Thymus (tissue), 11 donors: ENCODE measurements around the gene LIN37. TPM values are rescaled to one million over a fixed set of nuclear protein-coding genes. Genes with fewer than 3 reads are reported as not detected.
"Not testable (repeated sequence)": the region's sequence is repeated elsewhere in the genome, so short reads cannot be mapped to it uniquely, and the experiment has no call there.

Source experiments
- DNase-seq, 9 donors: peaks; one replicate each; pipeline ENCODE4 v3.0.0-alpha.2; 2013; ENCODE audit warnings: low spot score in 9 of 9, low read depth in 6 of 9, missing footprints in 1 of 9
- H3K27ac ChIP-seq, 2 donors: one replicate each; pipeline ENCODE4 v1.5.1; 2013; ENCODE audit warnings: control low read depth in 1 of 2, low read depth in 1 of 2, low read length in 1 of 2, mild to moderate bottlenecking in 1 of 2, moderate library complexity in 1 of 2
- H3K27me3 ChIP-seq, 2 donors: one replicate each; pipeline ENCODE4 v1.5.1; 2013; ENCODE audit warnings: low read length in 1 of 2; ENCODE audit not compliant: control insufficient read depth in 2 of 2, insufficient read depth in 1 of 2
- H3K36me3 ChIP-seq, 2 donors: one replicate each; pipeline ENCODE4 v1.5.1; 2013; ENCODE audit warnings: low read length in 1 of 2, mild to moderate bottlenecking in 1 of 2, moderate library complexity in 1 of 2; ENCODE audit not compliant: control insufficient read depth in 2 of 2, insufficient read depth in 2 of 2
- H3K4me1 ChIP-seq, 2 donors: one replicate each; pipeline ENCODE4 v1.5.1; 2013; ENCODE audit warnings: low read length in 2 of 2; ENCODE audit not compliant: control insufficient read depth in 2 of 2, insufficient read depth in 2 of 2
- H3K4me3 ChIP-seq, 2 donors: one replicate each; pipeline ENCODE4 v1.5.1; 2013; ENCODE audit warnings: low read length in 2 of 2, control low read depth in 1 of 2, mild to moderate bottlenecking in 1 of 2
- H3K9me3 ChIP-seq, 2 donors: one replicate each; pipeline ENCODE4 v1.5.1; 2013; ENCODE audit warnings: low read length in 1 of 2, mild to moderate bottlenecking in 1 of 2; ENCODE audit not compliant: control insufficient read depth in 2 of 2, insufficient read depth in 1 of 2
- WGBS: extraction: QIAGEN DNeasy Blood & Tissue Kit; methylation state at CpG from one replicate; pipeline ENCODE4 v1.1.7; 2013; 5-methylcytosine and 5-hydroxymethylcytosine counted together
- polyA plus RNA-seq: library from polyadenylated mRNA; stranded (reverse); fragments of 200-250 nt; gene quantifications from one replicate; pipeline ENCODE4 v1.2.3, GENCODE V29; 2013
- total RNA-seq: library from RNA; stranded (reverse); fragments of 120-200 nt; gene quantifications from one replicate; pipeline ENCODE4 v1.2.4, GENCODE V29; 2013
- donor health status: healthy.

The LIN37 gene
- total and polyA plus RNA-seq, 2 donors, result 7.6 to 24.2 TPM

DNA sequence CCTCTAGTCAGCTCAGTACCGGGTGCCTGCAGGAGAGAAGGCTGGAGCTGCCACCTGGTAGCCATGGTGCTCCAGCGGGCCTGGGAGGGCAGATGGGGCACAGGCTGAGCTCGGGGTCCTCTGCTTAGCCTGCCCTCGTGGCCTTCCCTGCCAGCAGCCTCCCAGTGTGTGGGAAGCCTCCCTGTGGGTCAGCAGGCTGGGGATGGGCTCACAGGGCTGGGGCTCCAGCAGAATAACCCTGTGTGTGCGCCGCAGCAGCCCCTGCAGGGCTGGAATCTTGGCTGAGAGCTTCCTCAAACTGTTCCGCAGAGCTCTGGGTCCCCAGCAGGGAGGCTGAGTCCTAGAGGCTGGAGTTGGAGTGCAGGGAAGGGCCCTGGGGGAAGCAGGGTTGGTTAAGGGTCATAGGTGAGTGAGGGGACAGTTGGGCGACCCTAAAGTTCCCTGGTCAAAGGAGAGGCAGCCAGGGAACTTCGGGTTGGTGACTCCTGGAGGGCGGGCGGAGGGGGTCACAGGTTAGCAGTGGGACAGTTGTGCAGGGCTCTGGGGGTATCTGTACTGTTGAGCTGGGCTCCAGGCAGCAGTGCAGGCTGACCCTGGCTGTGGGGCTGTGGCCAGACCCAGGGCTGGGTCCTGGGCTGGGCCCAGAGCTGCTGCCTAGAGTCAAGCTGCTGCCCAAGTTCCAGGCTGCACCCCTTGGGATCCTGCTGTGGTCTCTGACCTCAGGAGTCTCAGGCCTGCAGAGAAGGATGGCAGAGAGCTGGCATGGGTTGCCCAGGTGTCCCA lies 41.0 kb downstream of the LIN37 start:
- DNase-seq, result no peak
- 94% methylated on average over 11 of the region's 11 CpGs for WGBS

DNA sequence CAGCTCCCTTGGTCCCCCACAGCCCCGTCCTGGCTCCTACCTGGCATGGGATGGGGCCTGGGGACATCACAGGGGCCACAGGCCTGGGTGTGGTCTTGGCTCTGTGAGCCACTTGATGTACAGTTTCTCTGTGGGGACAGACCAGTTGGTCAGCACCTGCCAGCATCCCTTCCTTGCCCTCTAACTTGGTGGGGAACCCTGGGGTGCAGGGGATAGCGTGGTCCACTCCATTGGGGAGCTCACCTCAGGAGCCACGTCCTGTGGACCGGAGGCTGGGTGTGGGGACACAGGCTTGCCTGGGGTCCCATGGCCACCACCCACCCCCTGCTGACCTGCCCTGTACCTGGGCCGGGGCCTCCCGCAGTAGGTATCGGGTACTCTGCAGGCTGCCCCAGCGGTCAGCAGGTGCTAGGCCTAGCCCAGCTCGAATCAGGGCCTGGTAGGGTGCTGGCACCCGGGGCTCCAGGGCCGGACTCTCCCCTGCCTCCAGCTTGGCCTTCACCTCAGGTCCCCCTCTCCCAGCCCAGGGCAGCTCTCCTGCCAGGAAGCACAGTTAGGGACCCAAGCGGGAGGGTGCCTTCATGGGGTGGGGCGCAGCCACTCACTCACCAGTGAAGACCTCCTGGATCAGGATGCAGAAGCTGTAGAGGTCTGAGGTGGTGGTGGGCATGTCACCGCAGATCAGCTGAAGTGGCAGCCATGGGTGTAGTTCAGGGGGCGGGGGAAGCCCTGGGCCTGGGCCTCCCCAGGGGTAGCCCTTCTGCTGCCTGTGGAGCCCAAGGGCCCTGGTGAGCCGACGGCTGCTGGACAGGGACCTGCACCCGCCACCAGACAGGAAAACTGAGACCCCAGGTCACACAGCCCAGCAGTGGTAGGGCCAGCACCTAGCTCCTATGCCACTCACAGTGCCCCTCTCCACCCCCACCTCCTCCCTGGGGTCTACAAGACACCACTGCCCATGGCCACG lies 41.9 kb downstream of the LIN37 start:
- no peaks in the 10 kb centered on the region for H3K9me3 ChIP-seq
- peaks cover 8 to 26% of the 10 kb centered on the region in 2 donors for H3K36me3 ChIP-seq
- WGBS, result 96% methylated on average over 19 of the region's 19 CpGs
- H3K4me3 ChIP-seq, result no peak overlapping the region
- no peak for DNase-seq
- peaks cover 0 to 1% of the 10 kb centered on the region in 2 donors for H3K27me3 ChIP-seq
- no peak overlapping the region for H3K27ac ChIP-seq
- no peaks in the 10 kb centered on the region for H3K4me1 ChIP-seq

More for the DNA sequence above, 41.0 kb downstream of the LIN37 start:
- Histone ChIP-seq H3K4me1 (no peaks in the 10 kb centered on the region), H3K4me3 (no peak overlapping the region), H3K27me3 (no peaks in the 10 kb centered on the region), H3K36me3 (peaks cover 8 to 34% of the 10 kb centered on the region in 2 donors), H3K27ac (no peak overlapping the region), H3K9me3 (no peaks in the 10 kb centered on the region)

DNA sequence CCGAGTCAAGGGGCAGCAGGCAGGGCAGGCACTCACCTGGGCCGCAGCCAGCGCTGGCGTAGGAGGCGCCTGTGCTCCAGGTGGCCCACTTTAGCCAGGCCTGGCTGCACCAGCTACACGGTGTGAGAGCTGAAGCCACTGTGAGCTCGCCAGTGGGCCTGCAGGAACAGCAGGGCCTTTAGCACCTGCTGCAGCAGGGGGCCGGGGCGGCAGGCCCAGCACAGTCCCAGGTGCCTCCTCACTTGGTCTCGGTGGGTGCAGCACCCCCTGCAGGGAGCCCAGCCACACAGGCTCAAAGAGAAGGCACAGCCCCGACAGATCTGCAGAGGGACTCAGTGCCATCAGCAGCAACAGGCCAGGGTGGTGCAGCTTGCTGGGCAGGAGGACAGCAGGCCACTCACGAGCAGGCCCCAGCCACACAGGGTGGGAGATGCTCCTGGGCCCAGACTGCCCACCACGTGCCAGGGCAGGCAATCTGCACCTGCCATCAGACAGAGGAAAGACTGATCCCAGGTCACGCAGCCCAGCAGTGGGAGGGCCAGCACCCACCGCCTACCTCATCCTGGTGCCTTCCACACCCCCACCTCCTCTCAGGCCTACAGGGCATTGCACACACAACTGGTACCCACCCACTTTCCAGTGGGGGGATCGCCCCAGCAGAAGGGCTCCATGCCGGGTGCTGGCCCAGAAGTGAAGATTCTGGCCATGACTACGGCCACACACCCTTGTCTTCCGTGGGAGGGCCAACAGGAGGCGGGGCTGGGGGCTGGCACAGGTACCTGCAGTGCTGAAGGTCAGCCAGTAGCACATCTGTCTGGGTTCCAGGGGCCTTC lies 42.8 kb downstream of the LIN37 start:
- no peaks in the 10 kb centered on the region for H3K4me1 ChIP-seq
- no peak overlapping the region for H3K4me3 ChIP-seq
- peaks cover 2 to 16% of the 10 kb centered on the region in 2 donors for H3K36me3 ChIP-seq
- H3K9me3 ChIP-seq, result no peaks in the 10 kb centered on the region
- 80% methylated on average over 20 of the region's 20 CpGs for WGBS
- no peak overlapping the region for H3K27ac ChIP-seq
- DNase-seq, result peak in 3 of 9 donors; percentile 7 to 34 (median 31)
- H3K27me3 ChIP-seq, result peaks cover 0 to 9% of the 10 kb centered on the region in 2 donors

DNA sequence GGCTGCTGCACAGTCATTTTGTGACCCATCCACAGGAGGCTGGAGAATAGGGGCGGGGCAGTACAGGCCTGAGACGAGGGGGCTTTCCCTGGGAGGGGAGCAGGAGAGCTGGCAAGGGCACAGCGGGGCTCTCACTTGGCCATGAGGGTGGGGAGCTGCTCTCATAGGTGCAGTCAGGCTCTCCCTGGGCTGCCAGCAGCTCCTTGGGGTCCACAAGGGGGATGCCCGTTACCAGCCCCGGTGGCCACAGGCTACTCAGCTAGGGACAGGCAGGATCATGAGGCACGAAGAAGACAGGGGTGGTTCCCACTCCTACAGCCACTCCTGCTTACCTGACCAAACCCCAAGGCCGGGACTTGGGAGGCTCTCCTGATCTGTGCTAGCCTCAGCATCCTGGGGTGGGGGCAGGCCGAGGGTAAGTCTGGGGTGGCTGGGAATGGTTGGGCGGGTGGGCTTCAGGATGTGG lies 43.5 kb downstream of the LIN37 start:
- Histone ChIP-seq H3K27ac (no peak overlapping the region), H3K36me3 (peaks cover 0 to 12% of the 10 kb centered on the region in 2 donors), H3K27me3 (peaks cover 0 to 16% of the 10 kb centered on the region in 2 donors), H3K9me3 (no peaks in the 10 kb centered on the region), H3K4me1 (no peaks in the 10 kb centered on the region), H3K4me3 (no peak overlapping the region)
- 95% methylated on average over 9 of the region's 9 CpGs for WGBS
- DNase-seq, result no peak

DNA sequence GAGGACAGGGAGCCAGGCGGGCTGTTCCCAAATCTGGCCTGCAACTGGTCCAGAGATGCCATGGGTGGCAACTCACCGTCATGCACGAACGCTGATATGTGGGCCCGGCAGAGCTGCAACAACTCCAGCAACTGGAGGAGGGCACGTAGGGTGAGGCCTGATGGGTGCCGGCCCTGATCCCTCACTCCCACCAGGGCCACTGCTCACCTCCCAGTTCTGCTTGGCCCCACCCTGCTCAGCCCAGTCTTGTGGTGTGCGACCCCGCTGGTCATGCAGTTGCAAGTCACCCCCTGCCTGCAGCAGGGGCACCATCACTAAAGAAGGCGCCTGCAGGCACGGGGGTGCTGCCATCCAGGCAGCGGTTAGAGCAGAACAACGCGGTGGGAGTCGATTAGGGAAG lies 43.9 kb downstream of the LIN37 start:
- Histone ChIP-seq H3K9me3 (no peaks in the 10 kb centered on the region), H3K27me3 (peaks cover 0 to 20% of the 10 kb centered on the region in 2 donors), H3K4me3 (no peak overlapping the region), H3K27ac (no peak overlapping the region), H3K36me3 (peaks cover 0 to 8% of the 10 kb centered on the region in 2 donors), H3K4me1 (no peaks in the 10 kb centered on the region)
- DNase-seq, result no peak
- 92% methylated on average over 15 of the region's 15 CpGs for WGBS

DNA sequence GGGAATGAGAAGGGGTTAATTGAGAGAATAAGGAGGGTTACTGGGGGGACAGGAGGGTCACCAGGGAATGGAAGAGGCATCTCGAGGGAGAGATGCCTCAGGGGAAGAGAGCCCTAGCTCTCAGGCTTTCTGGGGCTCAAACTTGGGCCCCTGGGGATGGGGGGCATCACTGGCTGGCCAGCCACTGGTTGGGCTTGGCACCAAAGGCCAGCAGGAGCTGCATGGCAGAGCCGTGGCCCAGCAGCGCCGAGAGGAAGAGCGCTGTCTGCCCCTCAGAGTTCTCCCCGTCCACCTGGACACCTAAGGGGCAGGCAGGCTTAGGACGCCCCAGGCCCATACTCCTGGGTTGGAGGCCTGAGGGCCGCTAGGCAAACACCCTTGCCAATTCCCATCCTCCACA lies 44.5 kb downstream of the LIN37 start:
- H3K27me3 ChIP-seq, result peaks cover 0 to 26% of the 10 kb centered on the region in 2 donors
- peaks cover 0 to 2% of the 10 kb centered on the region in 2 donors for H3K36me3 ChIP-seq

DNA sequence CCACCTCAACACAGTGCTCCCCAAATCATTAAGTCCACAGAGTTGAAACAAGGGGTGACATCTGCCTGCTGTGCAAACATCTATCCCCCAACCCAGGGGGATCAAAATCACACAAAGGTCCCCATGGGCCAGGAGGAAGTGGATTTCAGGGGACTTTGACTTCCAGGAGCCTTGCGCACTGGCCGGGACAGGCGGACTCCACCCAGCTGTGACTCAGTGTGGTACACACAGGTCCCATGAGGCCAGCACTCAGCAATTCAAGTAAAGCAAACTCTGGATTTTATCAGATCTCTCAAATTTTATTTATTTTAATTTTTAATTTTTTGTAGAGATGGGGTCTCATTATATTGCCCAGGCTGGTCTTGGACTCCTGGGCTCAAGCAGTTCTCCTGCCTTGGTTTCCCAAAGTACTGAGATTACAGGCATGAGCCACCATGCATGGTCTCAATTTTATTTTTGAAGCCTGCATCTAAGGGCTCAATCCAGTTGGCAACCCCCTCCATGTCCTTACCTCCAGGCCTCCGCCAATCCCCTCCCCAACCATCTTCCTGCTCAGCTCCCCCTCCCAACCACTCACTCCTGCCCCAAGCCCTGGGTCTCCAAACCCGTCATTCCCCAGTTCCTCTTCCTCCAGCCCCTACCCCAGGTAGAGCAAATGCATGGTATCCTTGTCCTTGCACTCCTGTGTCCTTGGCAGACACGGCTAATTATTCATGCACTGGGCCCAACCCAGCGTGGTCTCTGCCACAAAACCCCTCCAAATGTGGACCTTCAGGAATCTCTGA lies 45.2 kb downstream of the LIN37 start:
- 91% methylated on average over 7 of the region's 7 CpGs for WGBS
- Histone ChIP-seq H3K4me3 (no peak overlapping the region), H3K4me1 (no peaks in the 10 kb centered on the region), H3K36me3 (no peaks in the 10 kb centered on the region), H3K9me3 (no peaks in the 10 kb centered on the region), H3K27me3 (peaks cover 0 to 32% of the 10 kb centered on the region in 2 donors), H3K27ac (no peak overlapping the region)
- DNase-seq, result no peak

More for the DNA sequence above, 44.5 kb downstream of the LIN37 start:
- H3K4me1 ChIP-seq, result no peaks in the 10 kb centered on the region
- DNase-seq, result no peak
- H3K9me3 ChIP-seq, result no peaks in the 10 kb centered on the region
- H3K27ac ChIP-seq, result no peak overlapping the region
- H3K4me3 ChIP-seq, result no peak overlapping the region
- 92% methylated on average over 8 of the region's 8 CpGs for WGBS

DNA sequence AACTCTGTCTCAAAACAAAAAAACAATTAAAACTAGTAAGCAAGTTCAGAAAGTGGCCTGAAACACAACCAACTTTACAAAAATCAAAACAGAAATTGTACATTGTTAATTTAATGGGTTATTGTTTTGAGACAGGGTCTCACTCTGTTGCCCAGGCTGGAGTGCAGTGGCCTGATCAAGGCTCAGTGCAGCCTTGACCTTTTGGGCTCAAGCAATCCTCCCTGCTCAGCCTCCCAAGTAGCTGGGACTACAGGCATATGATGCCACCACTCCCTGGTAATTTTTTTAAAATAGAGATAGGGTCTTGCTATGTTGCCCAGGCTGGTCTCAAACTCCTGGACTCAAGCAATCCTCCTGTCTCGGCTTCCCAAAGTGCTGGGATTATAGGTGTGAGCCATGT lies 47.2 kb downstream of the LIN37 start:
- not testable (repeated sequence) for H3K36me3 ChIP-seq, DNase-seq, H3K9me3 ChIP-seq, H3K27ac ChIP-seq, H3K4me1 ChIP-seq, H3K4me3 ChIP-seq
- peaks cover 0 to 39% of the 10 kb centered on the region in 2 donors for H3K27me3 ChIP-seq
- WGBS, result 90% methylated on average over 1 of the region's 1 CpG
